Measurements from ENCODE around the gene TAS2R20. TPM values are rescaled to one million over a fixed set of nuclear protein-coding genes. Genes with fewer than 3 reads are reported as not detected.

TAS2R20 gene
- total and polyA plus RNA-seq, 7 donors, result 0.10 to 0.42 (median 0.23) TPM; not detected in 1

GRCh38 chr12:11031307-11031706 is 33.2 kb upstream of the TAS2R20 start, which contains the start of gene TAS2R31:
TAS2R31 (minus strand) TSS chr12:11031407; CDS start chr12:11031335, 72 bp downstream.
- WGBS, 3 donors, result 96 to 98% (median 98%) methylated on average over 6 of the region's 6 CpGs
- no peaks in the 10 kb centered on the region for H3K4me1 ChIP-seq
- no peaks in the 10 kb centered on the region for H3K36me3 ChIP-seq (ENCODE audit: insufficient read depth in 1 of 2, low read depth in 1 of 2)
- no peak for TF ChIP-seq CTCF (IDR thresholded peaks at IDR 0.05)
- no peak for DNase-seq
- no peak for ATAC-seq
- no peaks in the 10 kb centered on the region for H3K27me3 ChIP-seq (ENCODE audit: insufficient read depth in 3 of 3, low read length in 2 of 3)
- intact Hi-C loops (cut with DNase I), result no loop called here
- no peak within 1 kb of the TSS for H3K27ac ChIP-seq
- H3K9me3 ChIP-seq, result no peaks in the 10 kb centered on the region
- H3K4me3 ChIP-seq, result no peak within 1 kb of the TSS

- DNase-seq (no peak), ATAC-seq (no peak)
- WGBS, 3 donors, result 94 to 97% (median 94%) methylated on average over 6 of the region's 6 CpGs
- Histone ChIP-seq H3K9me3 (no peaks in the 10 kb centered on the region), H3K4me3 (no peak overlapping the region), H3K4me1 (no peaks in the 10 kb centered on the region), H3K36me3 (ENCODE audit: insufficient read depth in 1 of 2, low read depth in 1 of 2) (peaks cover 0 to 3% of the 10 kb centered on the region in 2 donors), H3K27me3 (ENCODE audit: insufficient read depth in 3 of 3, low read length in 2 of 3) (no peaks in the 10 kb centered on the region), H3K27ac (no peak overlapping the region)
- intact Hi-C loops (cut with DNase I), result no loop called here
- no peak for TF ChIP-seq CTCF (IDR thresholded peaks at IDR 0.05)
Observed at GRCh38 chr12:11026118-11026517, 28.0 kb upstream of the TAS2R20 start.

GRCh38 chr12:11023387-11023786 is 25.3 kb upstream of the TAS2R20 start:
- ATAC-seq (no peak), DNase-seq (no peak)
- no peak overlapping the region for H3K4me3 ChIP-seq
- H3K9me3 ChIP-seq, result no peaks in the 10 kb centered on the region
- H3K4me1 ChIP-seq, result no peaks in the 10 kb centered on the region
- WGBS, 3 donors, result 84 to 87% (median 87%) methylated on average over 2 of the region's 2 CpGs
- no peaks in the 10 kb centered on the region for H3K27me3 ChIP-seq (ENCODE audit: insufficient read depth in 3 of 3, low read length in 2 of 3)
- no peak for TF ChIP-seq CTCF (IDR thresholded peaks at IDR 0.05)
- intact Hi-C loops (cut with DNase I), result no loop called here
- H3K27ac ChIP-seq, result no peak overlapping the region
- H3K36me3 ChIP-seq (ENCODE audit: insufficient read depth in 1 of 2, low read depth in 1 of 2), result peaks cover 0 to 3% of the 10 kb centered on the region in 2 donors

GRCh38 chr12:11022520-11022919 is 24.4 kb upstream of the TAS2R20 start, which contains the start of gene TAS2R19:
TAS2R19 (minus strand) TSS chr12:11022620; CDS start chr12:11022571, 49 bp downstream.
- ATAC-seq (no peak), DNase-seq (no peak)
- H3K9me3 ChIP-seq, result no peaks in the 10 kb centered on the region
- H3K36me3 ChIP-seq (ENCODE audit: insufficient read depth in 1 of 2, low read depth in 1 of 2), result peaks cover 0 to 3% of the 10 kb centered on the region in 2 donors
- H3K4me1 ChIP-seq, result no peaks in the 10 kb centered on the region
- 73 to 91% (median 83%) methylated on average over 1 of the region's 1 CpG for WGBS, 3 donors
- intact Hi-C loops (cut with DNase I), result no loop called here
- no peak within 1 kb of the TSS for H3K4me3 ChIP-seq
- H3K27ac ChIP-seq, result no peak within 1 kb of the TSS
- no peak for TF ChIP-seq CTCF (IDR thresholded peaks at IDR 0.05)
- no peaks in the 10 kb centered on the region for H3K27me3 ChIP-seq (ENCODE audit: insufficient read depth in 3 of 3, low read length in 2 of 3)

GRCh38 chr12:11016937-11017336 is 18.8 kb upstream of the TAS2R20 start:
- intact Hi-C loops (cut with DNase I), result no loop called here
- no peak for TF ChIP-seq CTCF (IDR thresholded peaks at IDR 0.05)
- 89 to 100% (median 100%) methylated on average over 1 of the region's 1 CpG for WGBS, 3 donors
- no peak overlapping the region for H3K4me3 ChIP-seq
- ATAC-seq (no peak), DNase-seq (no peak)
- no peaks in the 10 kb centered on the region for H3K9me3 ChIP-seq
- no peaks in the 10 kb centered on the region for H3K4me1 ChIP-seq
- H3K27me3 ChIP-seq (ENCODE audit: insufficient read depth in 3 of 3, low read length in 2 of 3), result no peaks in the 10 kb centered on the region
- H3K27ac ChIP-seq, result no peak overlapping the region
- peaks cover 0 to 3% of the 10 kb centered on the region in 2 donors for H3K36me3 ChIP-seq (ENCODE audit: insufficient read depth in 1 of 2, low read depth in 1 of 2)

Data from psoas muscle (tissue), 8 donors.